AG04450 (cell line): ENCODE results near the gene CAMSAP2. TPM values are rescaled to one million over a fixed set of nuclear protein-coding genes. Genes with fewer than 3 reads are reported as not detected.
A peak's percentile ranks its signal among the peaks of the same experiment; 100 is the strongest.

Source experiments
- CTCF ChIA-PET: fragments of 300-600, 350-600 bp; formaldehyde crosslinking; extraction: SDS; loops from one replicate; lab custom pipeline; 2022; ENCODE audit warnings: antibody characterized with exemption, inconsistent platforms; lab: Charles Lee
- POLR2A ChIA-PET: fragments of 350-600 bp; formaldehyde crosslinking; extraction: SDS; loops from one replicate; lab custom pipeline; 2021; ENCODE audit warnings: antibody characterized with exemption, inconsistent platforms; lab: Yijun Ruan, JAX
- DNase-seq: peaks from one replicate; pipeline ENCODE4 v3.0.0-alpha.2; 2011; ENCODE audit warnings: low read depth, low spot score
- H3K27ac ChIP-seq: one replicate; pipeline ENCODE4 v1.5.1; 2012; ENCODE audit warnings: low read depth, low read length, control low read depth
- H3K27me3 ChIP-seq: one replicate; pipeline ENCODE4 v1.6.0; 2012; ENCODE audit warnings: low read length; ENCODE audit not compliant: control insufficient read depth, insufficient read depth
- H3K4me3 ChIP-seq: 2 replicates; pipeline ENCODE4 v1.5.1; 2011; ENCODE audit warnings: mild to moderate bottlenecking, low read depth, low read length, control low read depth
- H3K9me3 ChIP-seq: 2 replicates; pipeline ENCODE4 v1.5.1; 2012; ENCODE audit warnings: low read length; ENCODE audit not compliant: control insufficient read depth, insufficient read depth
- CTCF ChIP-seq: IDR thresholded peaks from 2 replicates; pipeline ENCODE4 v1.5.1; 2011; ENCODE audit warnings: low read depth, low read length, control low read depth, inconsistent platforms
- polyA plus RNA-seq: library from polyadenylated mRNA; depleted of rRNA; stranded (reverse); fragments of >200 nt; gene quantifications from 2 replicates; pipeline ENCODE4 v1.2.3, GENCODE V29; 2011

The CAMSAP2 gene
- polyA plus RNA-seq, 1 experiment = 24.2 TPM

- POLR2A ChIA-PET = interaction anchor here (0.6 to 2.9 kb wide), 3 partner anchors 38 to 88 kb away, joined by 3 to 17 read pairs (median 5); partner anchors contain the start of gene DDX59
- Histone ChIP-seq H3K27me3 (no peaks in the 10 kb centered on the region), H3K4me3 (peak overlapping the region; percentile 59), H3K27ac (no peak overlapping the region), H3K9me3 (no peaks in the 10 kb centered on the region; the same call in 1 of the 2 replicates)
- CTCF ChIA-PET = interaction anchor here (0.5 to 1.4 kb wide), 5 partner anchors 64 to 116 kb away, joined by 3 to 6 read pairs (median 3); no protein-coding TSS in a partner anchor
- TF ChIP-seq CTCF = no peak
- no peak for DNase-seq
Measured at GRCh38 chr1:200737647-200738291, 924 bp upstream of the CAMSAP2 start.

GRCh38 chr1:200738949-200739651 is 407 bp downstream of the CAMSAP2 start:
- H3K27ac ChIP-seq = peak overlapping the region; percentile 96
- TF ChIP-seq CTCF = no peak
- ChIA-PET CTCF (interaction anchor here (1.0 to 1.4 kb wide), 3 partner anchors 9 to 117 kb away, joined by 3 to 6 read pairs (median 4); no protein-coding TSS in a partner anchor), POLR2A (interaction anchor here (1.0 to 2.9 kb wide), 3 partner anchors 36 to 69 kb away, joined by 3 to 17 read pairs (median 3); partner anchors contain the start of gene DDX59)
- no peaks in the 10 kb centered on the region; the same call in 1 of the 2 replicates for H3K9me3 ChIP-seq
- H3K4me3 ChIP-seq = peak overlapping the region; percentile 98
- DNase-seq = peak; percentile 32
- no peaks in the 10 kb centered on the region for H3K27me3 ChIP-seq

- Histone ChIP-seq H3K4me3 (peak overlapping the region; percentile 98), H3K27ac (peak overlapping the region; percentile 65), H3K27me3 (no peaks in the 10 kb centered on the region), H3K9me3 (no peaks in the 10 kb centered on the region; the same call in 1 of the 2 replicates)
- ChIA-PET CTCF (no interaction called here), POLR2A (interaction anchor here (1.3 to 2.9 kb wide), 2 partner anchors 35 to 70 kb away, joined by 3 to 17 read pairs; partner anchors contain the start of gene DDX59)
- no peak for TF ChIP-seq CTCF
- no peak for DNase-seq
Measured at GRCh38 chr1:200739702-200740570, 1.2 kb downstream of the CAMSAP2 start.

- ChIA-PET POLR2A (interaction anchor here (1.0 kb wide), 1 partner anchor 71 kb away, joined by 4 read pairs; no protein-coding TSS in a partner anchor), CTCF (interaction anchor here (0.7 kb wide), 1 partner anchor 97 kb away, joined by 3 read pairs; no protein-coding TSS in a partner anchor)
- no peak overlapping the region for H3K27ac ChIP-seq
- H3K4me3 ChIP-seq = peak overlapping the region; percentile 98
- no peaks in the 10 kb centered on the region for H3K27me3 ChIP-seq
- TF ChIP-seq CTCF = no peak
- DNase-seq = no peak
- H3K9me3 ChIP-seq = no peaks in the 10 kb centered on the region; the same call in 1 of the 2 replicates
Measured at GRCh38 chr1:200740571-200741208, 2.0 kb downstream of the CAMSAP2 start.
